Ovary (tissue), 9 donors: ENCODE measurements around the gene ABLIM1. TPM values are rescaled to one million over a fixed set of nuclear protein-coding genes. Genes with fewer than 3 reads are reported as not detected.

Experiments
- DNase-seq, 5 donors: peaks; one replicate each; pipeline ENCODE4 v3.0.0-alpha.2; 2019 to 2020
- H3K27ac ChIP-seq, 2 donors: fragments of 200-600 bp; one replicate each; pipeline versions ENCODE4 v1.5.1 to v1.8.0; 2019 to 2022
- H3K27me3 ChIP-seq: fragments of 200-600 bp; one replicate; pipeline ENCODE4 v1.8.0; 2022
- H3K36me3 ChIP-seq: fragments of 200-600 bp; sonication (generic); one replicate; pipeline ENCODE4 v1.5.1; 2019
- H3K4me1 ChIP-seq: one replicate; pipeline ENCODE4 v1.8.1; 2013; ENCODE audit warnings: mild to moderate bottlenecking, moderate library complexity; ENCODE audit not compliant: insufficient read depth
- H3K4me3 ChIP-seq: fragments of 200-600 bp; sonication (generic); one replicate; pipeline ENCODE4 v1.5.1; 2017
- H3K9me3 ChIP-seq, 2 donors: fragments of 200-600 bp in 1 of 2; sonication (generic) in 1 of 2; one replicate each; pipeline versions ENCODE4 v1.5.1 to v1.8.1; 2013 to 2019; ENCODE audit warnings: mild to moderate bottlenecking in 1 of 2, moderate library complexity in 1 of 2
- EP300 ChIP-seq: sonication (generic); formaldehyde crosslinking; IDR thresholded peaks from one replicate; pipeline ENCODE4 v1.6.1; 2017; ENCODE audit warnings: antibody characterized with exemption
- POLR2A ChIP-seq: fragments of 450-650 bp; IDR thresholded peaks from one replicate; pipeline ENCODE4 v1.6.1; 2017; ENCODE audit warnings: antibody characterized with exemption, mild to moderate bottlenecking, moderate library complexity
- WGBS, 3 donors: extraction: QIAGEN DNeasy Blood & Tissue Kit in 1 of 3; methylation state at CpG; one replicate each; pipeline versions ENCODE4 v1.1.5 to v1.1.7; 2013 to 2017; 5-methylcytosine and 5-hydroxymethylcytosine counted together
- intact Hi-C, 4 donors: fragments of 100-400 bp; cut with DNase I; formaldehyde crosslinking; loops; one replicate each; pipeline versions ENCODE4 v1.11.0 to v1.15.1; 2022 to 2023
- polyA plus RNA-seq, 2 donors: library from polyadenylated mRNA; stranded (reverse); fragments of 200-250 nt in 1 of 2; fragments of 350-450 nt in 1 of 2; fragmentation: Illumina TruSeq in 1 of 2; extraction: RNeasy Lipid Tissue Mini Kit (QIAGEN cat#74804) in 1 of 2; gene quantifications; one replicate each; pipeline ENCODE4 v1.2.3, GENCODE V29; 2013 to 2014
- total RNA-seq, 7 donors: library from RNA; depleted of rRNA in 2 of 7; stranded (reverse); fragments of >200 nt in 2 of 7; fragmentation: NEBNext Ultra II Directional in 3 of 7; extraction: Animal tissue kit (Norgen Biotek cat#: 25700) in 3 of 7; gene quantifications; one replicate each; pipeline versions ENCODE4 v1.1.0 to v1.2.4, GENCODE V29; 2016 to 2023
- TF ChIP-seq, protein P1 (sequence below), 3 donors: fragments of 450-650 bp in 2 of 3; fragments of 200-600 bp in 1 of 3; IDR thresholded peaks; one replicate each; pipeline versions ENCODE4 v1.5.1 to v1.8.0; 2016 to 2022; ENCODE audit warnings: antibody characterized with exemption in 3 of 3, mild to moderate bottlenecking in 1 of 3
- donor health status: DM: no; HTN: no; CAD: no; lungs with moderate emphysema.
- donor health status: DM: no; HTN: no; CAD: no.
- donor health status: Bipolar disorder and iron deficiency.
- donor health status: DM: yes; HTN: yes; CAD: no.
- donor health status: DM: no; HTN: no; CAD: no.
- donor health status: DM: yes; HTN: yes; CAD: no.

Gene ABLIM1
- total and polyA plus RNA-seq, 9 donors: 155 to 505 (median 283) TPM

DNA sequence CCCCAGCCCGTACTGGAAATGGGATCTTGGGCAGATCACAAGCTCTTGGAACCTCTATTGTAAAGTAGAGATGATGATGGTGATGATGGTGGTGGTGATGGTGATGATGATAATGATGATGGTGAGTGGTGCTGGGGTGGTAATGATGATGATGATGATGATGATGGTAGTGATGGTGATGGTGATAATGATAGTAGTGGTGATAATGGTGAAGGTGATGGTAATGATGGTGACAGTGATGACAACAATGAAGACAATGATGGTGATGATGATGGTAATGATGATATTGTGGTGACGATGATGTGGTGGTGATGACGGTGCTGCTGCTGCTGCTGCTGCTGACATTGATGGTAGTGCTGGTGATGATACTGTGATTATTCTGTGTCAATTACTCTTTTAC lies 162.8 kb downstream of the ABLIM1 start:
- no peaks in the 10 kb centered on the region for H3K36me3 ChIP-seq
- intact Hi-C loops: no loop called here
- no peak overlapping the region for H3K27ac ChIP-seq
- no peak for DNase-seq
- WGBS, 3 donors: 92 to 95% (median 93%) methylated on average over 3 of the region's 3 CpGs
- H3K27me3 ChIP-seq: no peaks in the 10 kb centered on the region
- no peaks in the 10 kb centered on the region for H3K9me3 ChIP-seq
- H3K4me1 ChIP-seq: peaks cover 19% of the 10 kb centered on the region
- TF ChIP-seq, protein P1, sequence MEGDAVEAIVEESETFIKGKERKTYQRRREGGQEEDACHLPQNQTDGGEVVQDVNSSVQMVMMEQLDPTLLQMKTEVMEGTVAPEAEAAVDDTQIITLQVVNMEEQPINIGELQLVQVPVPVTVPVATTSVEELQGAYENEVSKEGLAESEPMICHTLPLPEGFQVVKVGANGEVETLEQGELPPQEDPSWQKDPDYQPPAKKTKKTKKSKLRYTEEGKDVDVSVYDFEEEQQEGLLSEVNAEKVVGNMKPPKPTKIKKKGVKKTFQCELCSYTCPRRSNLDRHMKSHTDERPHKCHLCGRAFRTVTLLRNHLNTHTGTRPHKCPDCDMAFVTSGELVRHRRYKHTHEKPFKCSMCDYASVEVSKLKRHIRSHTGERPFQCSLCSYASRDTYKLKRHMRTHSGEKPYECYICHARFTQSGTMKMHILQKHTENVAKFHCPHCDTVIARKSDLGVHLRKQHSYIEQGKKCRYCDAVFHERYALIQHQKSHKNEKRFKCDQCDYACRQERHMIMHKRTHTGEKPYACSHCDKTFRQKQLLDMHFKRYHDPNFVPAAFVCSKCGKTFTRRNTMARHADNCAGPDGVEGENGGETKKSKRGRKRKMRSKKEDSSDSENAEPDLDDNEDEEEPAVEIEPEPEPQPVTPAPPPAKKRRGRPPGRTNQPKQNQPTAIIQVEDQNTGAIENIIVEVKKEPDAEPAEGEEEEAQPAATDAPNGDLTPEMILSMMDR (IDR thresholded peaks at IDR 0.05): no peak
- TF ChIP-seq EP300 (no peak), POLR2A (no peak)
- H3K4me3 ChIP-seq: no peak overlapping the region

DNA sequence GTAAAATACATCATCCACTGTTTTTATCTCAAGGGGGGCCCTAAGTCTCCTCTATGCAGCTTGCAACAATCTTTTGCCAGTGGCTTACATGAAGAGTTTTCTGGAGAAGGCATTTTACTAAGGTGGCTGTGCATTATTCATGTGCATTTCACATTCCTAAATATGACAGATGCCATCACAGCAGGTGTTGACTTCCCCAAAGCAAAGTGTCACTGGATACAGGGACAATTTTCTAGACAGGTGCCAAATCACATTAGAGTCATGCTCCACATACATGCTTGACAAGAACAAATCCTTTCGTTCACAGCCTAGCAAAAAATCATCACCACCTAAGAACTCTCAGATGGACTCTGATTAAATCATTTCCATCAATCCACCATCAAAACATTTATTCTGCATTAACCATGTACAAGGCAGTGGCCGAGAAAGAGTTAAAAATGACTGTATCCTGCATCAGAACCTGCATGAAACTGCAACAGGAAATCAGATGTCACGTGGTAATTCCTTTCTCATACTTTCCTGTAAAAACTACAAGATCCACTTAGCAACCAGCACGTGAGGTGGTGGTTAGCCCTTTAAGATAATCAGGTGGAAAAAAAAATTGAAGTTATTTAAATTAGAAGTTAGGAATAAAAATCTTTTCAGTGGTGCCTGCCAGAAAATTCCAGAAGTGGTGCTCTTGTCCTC lies 165.6 kb downstream of the ABLIM1 start:
- no peak for DNase-seq
- Histone ChIP-seq H3K27ac (no peak overlapping the region), H3K27me3 (no peaks in the 10 kb centered on the region), H3K4me3 (no peak overlapping the region), H3K9me3 (no peaks in the 10 kb centered on the region), H3K4me1 (peaks cover 18% of the 10 kb centered on the region), H3K36me3 (no peaks in the 10 kb centered on the region)
- intact Hi-C loops: no loop called here
- TF ChIP-seq, protein P1 (IDR thresholded peaks at IDR 0.05): no peak
- TF ChIP-seq POLR2A (no peak), EP300 (no peak)
- WGBS, 3 donors: 26 to 41% (median 29%) methylated on average over 4 of the region's 4 CpGs

DNA sequence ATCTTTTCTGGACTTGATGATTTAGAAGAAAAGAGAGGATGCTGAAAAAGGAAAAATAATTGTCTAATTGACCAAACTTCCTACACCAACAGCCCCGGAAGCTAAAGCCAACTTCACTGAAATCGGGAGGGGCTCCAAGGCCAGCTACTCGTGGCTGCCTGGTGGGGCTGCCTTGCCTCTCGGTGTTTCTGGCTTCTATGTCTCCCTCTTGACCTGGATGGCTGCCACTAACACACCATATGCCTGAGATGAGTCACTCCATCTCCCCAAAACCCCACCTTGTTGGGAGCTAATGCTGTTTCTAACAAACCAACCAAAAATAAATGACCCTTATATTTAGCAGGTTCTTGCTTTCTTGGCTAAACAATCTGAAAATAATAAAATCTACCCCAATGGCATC lies 166.1 kb downstream of the ABLIM1 start:
- Histone ChIP-seq H3K4me1 (peaks cover 14% of the 10 kb centered on the region), H3K36me3 (no peaks in the 10 kb centered on the region), H3K4me3 (no peak overlapping the region), H3K27ac (no peak overlapping the region), H3K27me3 (no peaks in the 10 kb centered on the region), H3K9me3 (no peaks in the 10 kb centered on the region)
- intact Hi-C loops: no loop called here
- DNase-seq: peak; percentile 53 to 74 (median 72)
- WGBS, 3 donors: 5 to 17% (median 15%) methylated on average over 4 of the region's 4 CpGs
- TF ChIP-seq, protein P1 (IDR thresholded peaks at IDR 0.05): no peak
- TF ChIP-seq POLR2A (no peak), EP300 (no peak)

DNA sequence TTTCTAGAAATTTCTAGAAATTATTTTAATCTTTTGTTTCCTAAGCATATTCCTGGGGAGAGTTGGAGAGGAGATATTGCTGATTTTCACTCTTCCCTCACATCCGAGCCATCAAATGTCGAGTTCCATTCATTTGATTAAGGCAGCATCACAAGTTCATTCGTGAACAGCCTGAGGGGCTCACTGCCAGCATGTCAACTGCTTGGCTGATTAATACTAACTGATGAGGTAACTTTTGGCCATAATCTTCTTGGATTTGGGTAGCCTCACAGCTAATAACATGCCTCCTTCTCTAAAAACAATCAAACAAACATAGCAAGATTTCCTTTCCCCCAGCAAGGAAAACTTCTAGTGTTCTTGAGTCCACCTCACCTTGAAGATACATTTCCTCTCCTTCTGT lies 166.7 kb downstream of the ABLIM1 start:
- Histone ChIP-seq H3K36me3 (no peaks in the 10 kb centered on the region), H3K4me1 (peaks cover 14% of the 10 kb centered on the region), H3K9me3 (no peaks in the 10 kb centered on the region), H3K27ac (no peak overlapping the region), H3K4me3 (no peak overlapping the region), H3K27me3 (no peaks in the 10 kb centered on the region)
- DNase-seq: peak in 1 of 5 donors; percentile 49
- WGBS, 3 donors: 44 to 65% (median 45%) methylated on average over 3 of the region's 3 CpGs
- TF ChIP-seq EP300 (no peak), POLR2A (no peak)
- TF ChIP-seq, protein P1 (IDR thresholded peaks at IDR 0.05): no peak
- intact Hi-C loops: no loop called here
